HG03097 (cell line): Measurements from ENCODE around the gene ZNF316.

Source experiments
- ATAC-seq: cut with Tn5 transposase; IDR thresholded peaks from one replicate; pipeline ENCODE4 v1.9.1; 2021; ENCODE audit not compliant: unreplicated experiment, low FRiP score

The ZNF316 gene

DNA sequence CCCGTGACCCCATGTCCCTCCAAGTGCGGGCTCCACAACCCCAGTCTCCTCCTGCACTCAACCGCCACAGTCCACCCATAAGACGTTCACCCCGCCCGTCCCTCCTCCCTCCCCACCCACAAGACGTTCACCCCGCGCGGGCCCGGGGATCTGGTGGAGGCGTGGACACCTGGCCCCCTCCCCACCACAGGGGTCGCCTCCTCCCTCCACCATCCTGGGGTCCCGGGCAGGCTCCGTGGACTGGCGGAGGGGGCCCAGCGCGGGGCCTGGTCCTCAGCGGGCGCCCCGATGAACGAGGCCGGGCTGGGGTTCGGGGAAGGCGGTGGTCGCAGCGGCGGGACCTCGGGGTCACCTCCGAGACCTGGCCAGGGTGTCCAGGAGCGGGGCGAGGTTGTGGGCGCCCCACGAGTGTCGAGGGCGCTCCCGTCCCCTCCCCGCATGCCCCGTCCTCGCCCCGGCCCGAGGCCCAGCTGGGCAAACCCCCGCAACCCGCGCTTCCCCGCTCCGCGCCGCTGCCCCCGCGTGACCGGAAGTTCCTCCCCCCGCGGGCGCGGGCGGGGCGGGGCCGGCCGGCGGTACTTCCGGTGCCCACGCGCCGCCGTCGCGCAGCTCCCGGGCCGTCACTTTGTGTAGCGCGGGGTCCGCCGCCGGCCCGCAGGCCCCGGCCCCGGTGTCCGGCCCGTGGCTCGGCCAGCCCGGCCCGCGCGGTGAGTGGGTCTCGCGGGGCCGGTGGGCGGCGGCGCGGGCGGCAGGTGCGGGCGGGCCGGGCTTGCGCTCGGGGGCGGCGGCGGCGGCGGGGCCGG is at the start of gene ZNF316:
TSS of gene ZNF316 (plus strand) at position 578 of the 803 bp plus-strand sequence. CDS start 5,092 bp downstream, outside the sequence.
- ATAC-seq = peak; percentile 56

- no peak for ATAC-seq
Observed at GRCh38 chr7:6588566-6588965, 48.6 kb upstream of the ZNF316 start.

DNA sequence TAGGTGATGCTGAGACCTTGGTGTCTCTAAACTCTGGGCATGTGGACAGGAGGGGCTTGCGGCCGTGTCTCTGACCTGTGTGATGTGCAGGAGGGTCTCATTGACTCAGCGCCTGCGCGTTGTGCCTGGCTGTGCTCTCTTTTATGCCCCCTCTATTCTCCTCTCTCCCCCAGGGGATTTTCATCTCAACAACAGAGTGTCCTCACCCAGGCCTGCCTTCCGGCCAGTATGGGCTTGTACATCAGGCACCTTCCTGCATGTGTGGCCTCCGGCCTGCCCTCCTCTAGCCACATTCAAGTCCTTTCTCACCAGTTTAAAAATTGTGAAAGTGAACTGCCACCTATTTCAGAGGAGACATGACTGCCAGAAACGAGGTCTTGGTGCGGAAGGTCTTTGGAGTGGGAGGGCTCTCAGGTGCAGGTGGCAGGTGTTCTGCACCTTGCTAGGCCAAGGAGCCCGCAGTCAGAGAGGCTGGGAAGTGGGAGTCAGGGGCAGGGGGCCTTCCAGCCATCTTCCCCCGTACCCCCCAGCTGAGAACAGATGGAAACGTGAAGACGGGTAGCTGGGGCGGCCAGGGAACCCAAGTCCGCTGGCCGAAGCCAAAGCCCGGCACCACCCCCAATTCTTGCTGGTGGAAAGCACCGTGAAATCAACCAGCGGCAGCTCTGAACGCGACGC is 47.8 kb upstream of the ZNF316 start:
- ATAC-seq = no peak

DNA sequence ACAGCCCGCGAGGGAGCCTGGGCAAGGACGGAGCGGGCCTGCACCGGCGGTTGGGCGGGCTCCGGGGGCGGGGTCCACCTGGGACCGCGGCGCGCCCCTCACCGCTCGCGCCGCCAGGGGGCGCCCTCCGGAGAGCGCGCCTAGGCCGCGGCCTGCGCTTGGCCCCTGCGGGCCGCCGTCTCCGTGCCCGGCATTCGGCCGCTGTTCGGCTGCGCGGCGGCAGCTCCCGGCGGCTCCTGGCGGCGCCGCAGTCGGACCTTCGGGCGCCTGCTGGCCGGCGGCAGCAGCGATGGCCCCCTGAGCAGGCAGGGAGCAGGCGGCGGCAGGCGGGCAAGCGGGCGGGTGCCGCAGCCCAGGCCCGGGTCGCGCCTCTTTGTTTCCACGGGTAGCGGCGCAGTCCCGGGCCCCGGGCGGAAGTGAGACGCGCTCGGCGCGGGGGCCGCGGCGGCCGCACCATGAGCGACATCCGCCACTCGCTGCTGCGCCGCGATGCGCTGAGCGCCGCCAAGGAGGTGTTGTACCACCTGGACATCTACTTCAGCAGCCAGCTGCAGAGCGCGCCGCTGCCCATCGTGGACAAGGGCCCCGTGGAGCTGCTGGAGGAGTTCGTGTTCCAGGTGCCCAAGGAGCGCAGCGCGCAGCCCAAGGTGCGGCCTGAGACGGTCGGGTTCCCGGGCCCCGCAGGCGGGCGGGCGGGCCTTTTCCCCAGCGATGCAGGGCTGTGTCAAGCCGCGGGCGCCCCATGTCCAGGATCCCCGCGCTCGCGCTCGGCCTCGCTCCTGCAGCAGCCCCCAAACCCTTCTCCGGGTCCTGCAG is 47.1 kb upstream of the ZNF316 start, which contains the start of gene INTS15:
TSS of gene INTS15 (plus strand) at position 193 of the 816 bp plus-strand sequence. CDS start at position 456, 263 bp downstream.
- ATAC-seq = peak; percentile 83

GRCh38 chr7:6590645-6591110 is 46.4 kb upstream of the ZNF316 start:
- peak; percentile 10 for ATAC-seq

GRCh38 chr7:6600093-6600492 is 37.0 kb upstream of the ZNF316 start:
- ATAC-seq = no peak

DNA sequence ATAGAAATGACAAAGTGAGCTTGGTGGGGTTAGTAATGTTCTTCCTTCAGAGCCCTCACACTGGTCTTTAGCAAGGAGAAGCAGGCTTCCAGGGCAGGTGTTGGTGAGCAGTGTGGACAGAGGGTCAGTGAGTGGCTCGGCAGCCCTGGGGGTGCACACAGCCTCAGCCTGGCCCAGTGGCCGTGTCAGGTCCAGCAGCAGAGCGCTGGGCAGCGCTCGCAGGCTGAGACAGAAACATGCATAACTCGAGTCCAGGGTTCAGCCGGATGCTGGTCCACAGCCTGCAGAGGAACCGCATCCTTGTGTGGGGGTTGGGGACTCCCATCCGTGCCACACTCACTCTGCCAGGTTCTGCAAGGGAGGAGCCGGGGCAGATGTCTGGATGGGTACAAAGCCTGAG is 32.7 kb upstream of the ZNF316 start:
- ATAC-seq = no peak

DNA sequence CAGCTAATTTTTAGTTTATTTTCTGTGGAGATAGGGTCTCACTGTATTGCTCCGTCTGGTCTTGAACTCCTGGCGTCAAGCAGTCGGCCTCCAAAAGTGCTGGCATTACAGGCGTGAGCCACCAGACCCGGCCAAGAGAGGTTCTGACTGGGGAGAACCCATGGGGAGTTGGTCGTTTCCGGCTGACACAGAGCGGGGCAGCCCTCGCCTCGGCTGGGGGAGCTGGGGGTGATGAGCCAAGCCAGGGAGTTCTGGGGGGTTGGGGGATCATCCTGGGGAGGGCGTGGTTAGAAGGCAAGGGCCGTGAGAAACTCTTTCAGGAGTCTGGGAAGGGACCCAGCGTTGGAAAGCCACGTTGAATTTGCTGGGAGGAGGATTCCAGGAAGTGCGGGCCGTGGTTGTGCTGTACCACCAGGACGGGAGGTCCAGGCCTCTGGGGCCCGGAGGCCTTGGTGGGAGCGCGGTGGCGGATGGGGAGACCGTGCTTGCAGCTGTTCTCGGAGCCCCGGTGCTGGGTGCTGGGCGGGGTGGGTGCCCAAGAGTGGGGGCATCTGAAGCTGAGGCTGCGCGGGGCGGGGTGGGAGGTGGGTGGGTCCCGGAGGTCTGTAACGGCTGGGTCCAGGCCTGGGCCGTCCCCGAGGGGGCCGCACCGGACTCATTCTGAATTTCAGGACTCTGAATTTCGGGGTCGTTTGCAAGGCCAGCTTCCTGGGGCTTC is 30.1 kb upstream of the ZNF316 start:
- no peak for ATAC-seq

- ATAC-seq = no peak
Observed at GRCh38 chr7:6607651-6608051, 29.5 kb upstream of the ZNF316 start.

DNA sequence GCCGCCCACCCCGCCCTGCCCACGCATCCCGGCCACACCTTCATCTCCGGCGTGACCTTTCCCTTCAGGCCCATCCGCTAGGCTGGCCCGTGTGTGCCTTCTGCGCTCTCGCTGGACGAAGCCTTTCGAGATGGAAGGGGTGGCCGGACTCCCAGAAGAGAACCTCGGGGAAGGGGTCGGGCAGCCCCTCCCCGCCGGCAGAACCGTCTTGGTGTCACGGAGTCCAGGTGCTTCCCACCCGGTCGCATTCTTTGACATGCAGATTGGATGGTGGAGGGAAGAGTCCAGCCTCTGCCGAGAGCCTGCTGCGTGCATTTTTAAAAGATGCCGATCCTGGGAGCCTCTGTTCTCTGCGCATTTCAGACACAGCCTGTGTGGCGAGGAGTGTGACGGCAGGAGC is 29.0 kb upstream of the ZNF316 start:
- no peak for ATAC-seq

- no peak for ATAC-seq
Observed at GRCh38 chr7:6608794-6609193, 28.3 kb upstream of the ZNF316 start.

GRCh38 chr7:6612819-6613218 is 24.3 kb upstream of the ZNF316 start:
- ATAC-seq = no peak

DNA sequence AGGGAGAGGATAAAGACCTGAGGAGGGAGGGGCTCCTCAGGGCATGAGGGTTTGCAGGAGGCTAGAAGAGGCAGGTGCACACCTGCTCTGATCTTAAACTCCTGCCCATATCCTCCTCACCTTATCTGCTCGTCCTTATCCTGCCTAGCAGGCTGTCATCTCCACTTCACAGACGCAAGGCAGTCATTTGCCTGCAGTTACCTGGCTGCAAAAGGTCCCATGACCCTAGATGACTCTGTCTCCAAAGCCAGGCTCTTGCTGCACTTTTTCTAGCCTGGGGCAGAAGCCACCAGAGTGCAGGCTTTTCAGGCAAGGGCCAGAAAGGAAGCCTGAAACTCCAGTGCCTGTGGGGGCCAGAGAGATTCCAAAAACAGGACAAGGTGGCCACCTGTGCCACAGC is 23.4 kb upstream of the ZNF316 start:
- ATAC-seq = no peak

GRCh38 chr7:6614953-6615722 is 22.0 kb upstream of the ZNF316 start, which contains the start of gene ZNF853:
ZNF853 (plus strand) TSS chr7:6615610; CDS start chr7:6616175, 565 bp downstream.
- ATAC-seq = no peak

- no peak for ATAC-seq
Observed at GRCh38 chr7:6615723-6616555, 21.2 kb upstream of the ZNF316 start.

GRCh38 chr7:6616854-6617643 is 20.1 kb upstream of the ZNF316 start:
- no peak for ATAC-seq

- no peak for ATAC-seq
Observed at GRCh38 chr7:6618621-6619020, 18.5 kb upstream of the ZNF316 start.

DNA sequence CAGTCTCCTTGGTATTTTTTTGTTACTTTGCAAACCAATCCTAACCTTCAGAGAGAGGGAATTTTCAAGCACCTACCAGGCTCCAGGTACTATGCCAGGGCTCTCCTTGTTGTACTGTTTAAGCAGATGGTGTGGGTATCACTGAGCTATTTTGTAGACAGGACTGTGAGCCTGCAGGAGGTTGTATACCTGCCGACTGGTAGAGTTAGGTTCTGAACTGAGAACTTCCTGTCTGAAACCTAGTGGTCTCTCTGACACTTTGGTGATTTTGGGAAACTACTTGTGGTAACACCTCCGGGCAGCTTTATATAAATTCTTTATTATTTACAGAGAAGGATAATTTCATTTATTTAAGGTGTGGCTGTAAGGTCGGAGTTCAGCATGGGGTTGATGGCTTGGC is 17.2 kb upstream of the ZNF316 start:
- no peak for ATAC-seq
